Upper lobe of left lung (tissue), 6 donors: Measurements from ENCODE around the gene FOXR1. TPM values are rescaled to one million over a fixed set of nuclear protein-coding genes. Genes with fewer than 3 reads are reported as not detected.

Experiments used
- ATAC-seq, 2 donors: fragments of 200-7000 bp; cut with Tn5 transposase; one replicate each; pipeline ENCODE4 v1.9.1; 2022; ENCODE audit warnings: mild to moderate bottlenecking in 2 of 2, moderate library complexity in 2 of 2; ENCODE audit not compliant: low FRiP score in 2 of 2
- DNase-seq, 2 donors: peaks; one replicate each; pipeline ENCODE4 v3.0.0-alpha.2; 2019 to 2020
- H3K27ac ChIP-seq, 4 donors: fragments of 200-600 bp; sonication (generic); one replicate each; pipeline ENCODE4 v1.5.1; 2016 to 2019
- H3K27me3 ChIP-seq, 4 donors: fragments of 200-600 bp; sonication (generic); one replicate each; pipeline ENCODE4 v1.5.1; 2017 to 2019
- H3K36me3 ChIP-seq, 4 donors: fragments of 200-600 bp; sonication (generic); one replicate each; pipeline ENCODE4 v1.5.1; 2016 to 2019
- H3K4me1 ChIP-seq, 4 donors: fragments of 200-600 bp; sonication (generic); one replicate each; pipeline ENCODE4 v1.5.1; 2018 to 2019
- H3K4me3 ChIP-seq, 4 donors: fragments of 200-600 bp; sonication (generic); one replicate each; pipeline ENCODE4 v1.5.1; 2017 to 2019; ENCODE audit warnings: mild to moderate bottlenecking in 2 of 4, moderate library complexity in 1 of 4
- H3K9me3 ChIP-seq, 4 donors: fragments of 200-600 bp; sonication (generic); one replicate each; pipeline ENCODE4 v1.5.1; 2018 to 2019
- CTCF ChIP-seq, 6 experiments: fragments of 450-650 bp in 4 of 6; fragments of 200-600 bp in 2 of 6; sonication (generic) in 2 of 6; IDR thresholded peaks; one replicate each; pipeline ENCODE4 v1.5.1; 2016 to 2019; ENCODE audit warnings: antibody characterized with exemption in 6 of 6
- EP300 ChIP-seq, 4 donors: sonication (generic); formaldehyde crosslinking; IDR thresholded peaks; one replicate each; pipeline ENCODE4 v1.5.1; 2017; ENCODE audit warnings: antibody characterized with exemption in 4 of 4, control low read depth in 2 of 4
- POLR2A ChIP-seq, 4 donors: fragments of 450-650 bp; IDR thresholded peaks; one replicate each; pipeline ENCODE4 v1.5.1; 2016 to 2017; ENCODE audit warnings: antibody characterized with exemption in 4 of 4, mild to moderate bottlenecking in 2 of 4
- POLR2AphosphoS5 ChIP-seq, 2 donors: sonication (generic); formaldehyde crosslinking; IDR thresholded peaks; one replicate each; pipeline ENCODE4 v1.5.1; 2017; ENCODE audit warnings: antibody characterized with exemption in 2 of 2
- WGBS, 2 donors: methylation state at CpG; one replicate each; pipeline ENCODE4 v1.1.5; 2017 to 2018; 5-methylcytosine and 5-hydroxymethylcytosine counted together
- total RNA-seq, 6 donors: library from RNA; depleted of rRNA in 4 of 6; stranded (reverse); fragments of >200 nt in 4 of 6; gene quantifications; one replicate each; pipeline versions ENCODE4 v1.1.0 to v1.2.1, GENCODE V29; 2016 to 2021
- donor health status: DM: no; HTN: no; CAD: no; lungs with moderate emphysema.
- donor health status: DM: no; HTN: yes; CAD: no; lungs with severe emphysema.

Gene FOXR1
- not detected for total RNA-seq

- DNase-seq (peak in 1 of 2 donors; percentile 80), ATAC-seq (no peak)
- H3K4me1 ChIP-seq: peaks cover 0 to 3% (median 0%) of the 10 kb centered on the region in 4 donors
- no peaks in the 10 kb centered on the region for H3K9me3 ChIP-seq
- H3K27me3 ChIP-seq: no peaks in the 10 kb centered on the region
- TF ChIP-seq POLR2A (IDR thresholded peaks at IDR 0.05): no peak
- no peaks in the 10 kb centered on the region for H3K36me3 ChIP-seq
- no peak within 1 kb of the TSS for H3K4me3 ChIP-seq
- no peak within 1 kb of the TSS for H3K27ac ChIP-seq
- 42 to 73% methylated on average over 11 to 32 of the region's 33 CpGs for WGBS, 2 donors
Observed at GRCh38 chr11:118971646-118972045, at the start of gene FOXR1. Gene FOXR1 (plus strand): TSS chr11:118971761. CDS start chr11:118971932, 171 bp downstream.

- 18 to 60% methylated on average over 1 to 15 of the region's 20 CpGs for WGBS, 2 donors
- Histone ChIP-seq H3K9me3 (no peaks in the 10 kb centered on the region), H3K4me1 (peaks cover 72 to 83% (median 80%) of the 10 kb centered on the region in 4 donors), H3K27me3 (no peaks in the 10 kb centered on the region), H3K4me3 (peak overlapping the region; percentile 86 to 97 (median 91)), H3K27ac (peak overlapping the region; percentile 94 to 98 (median 97)), H3K36me3 (no peaks in the 10 kb centered on the region)
- ATAC-seq: peak in 1 of 2 donors; percentile 70
- TF ChIP-seq EP300 (IDR thresholded peaks at IDR 0.05): peak in 1 of 4 donors; percentile 84
- no peak for TF ChIP-seq CTCF (IDR thresholded peaks at IDR 0.05)
- TF ChIP-seq POLR2AphosphoS5 (IDR thresholded peaks at IDR 0.05): peak; percentile 48 to 91
- peak in 3 of 4 donors; percentile 42 to 71 (median 57) for TF ChIP-seq POLR2A (IDR thresholded peaks at IDR 0.05)
- DNase-seq: peak; percentile 84 to 91
Observed at GRCh38 chr11:118921929-118922744, 49.4 kb upstream of the FOXR1 start.

- TF ChIP-seq POLR2A (IDR thresholded peaks at IDR 0.05) (no peak), CTCF (IDR thresholded peaks at IDR 0.05) (no peak), POLR2AphosphoS5 (IDR thresholded peaks at IDR 0.05) (no peak), EP300 (IDR thresholded peaks at IDR 0.05) (no peak)
- ATAC-seq (no peak), DNase-seq (no peak)
- Histone ChIP-seq H3K27me3 (no peaks in the 10 kb centered on the region), H3K9me3 (no peaks in the 10 kb centered on the region), H3K36me3 (no peaks in the 10 kb centered on the region), H3K27ac (peak overlapping the region; percentile 94 to 98 (median 97)), H3K4me1 (peaks cover 73 to 83% (median 80%) of the 10 kb centered on the region in 4 donors), H3K4me3 (peak overlapping the region; percentile 86 to 97 (median 91))
- WGBS, 2 donors: 38 to 44% methylated on average over 4 to 9 of the region's 9 CpGs
Observed at GRCh38 chr11:118922745-118923627, 48.6 kb upstream of the FOXR1 start.

GRCh38 chr11:118923721-118924587, 47.6 kb upstream of the FOXR1 start:
- Histone ChIP-seq H3K27me3 (no peaks in the 10 kb centered on the region), H3K9me3 (no peaks in the 10 kb centered on the region), H3K4me1 (peaks cover 69 to 79% (median 73%) of the 10 kb centered on the region in 4 donors), H3K36me3 (no peaks in the 10 kb centered on the region), H3K27ac (peak overlapping the region; percentile 94 to 98 (median 97)), H3K4me3 (peak overlapping the region; percentile 86 to 97 (median 91))
- DNase-seq (peak in 1 of 2 donors; percentile 53), ATAC-seq (no peak)
- WGBS, 2 donors: 0 to 16% methylated on average over 6 to 7 of the region's 7 CpGs
- TF ChIP-seq POLR2A (IDR thresholded peaks at IDR 0.05) (no peak), POLR2AphosphoS5 (IDR thresholded peaks at IDR 0.05) (no peak), EP300 (IDR thresholded peaks at IDR 0.05) (no peak), CTCF (IDR thresholded peaks at IDR 0.05) (no peak)
